IPS DF 6.9 (cell line): Measurements from ENCODE around the gene FDXR.

Source experiments
- DNase-seq: peaks from one replicate; pipeline ENCODE4 v3.0.0-alpha.2; 2013; ENCODE audit warnings: low read depth, low spot score
- H3K27ac ChIP-seq: one replicate; pipeline ENCODE4 v1.5.1; 2013; ENCODE audit warnings: low read length, control low read depth
- H3K27me3 ChIP-seq: 2 replicates; pipeline ENCODE4 v1.6.1; 2013; ENCODE audit warnings: mild to moderate bottlenecking, low read length; ENCODE audit not compliant: control insufficient read depth, insufficient read depth
- H3K36me3 ChIP-seq: 2 replicates; pipeline ENCODE4 v1.6.1; 2013; ENCODE audit warnings: low read length; ENCODE audit not compliant: control insufficient read depth, insufficient read depth
- H3K4me1 ChIP-seq: 2 replicates; pipeline ENCODE4 v1.6.1; 2013; ENCODE audit warnings: low read length; ENCODE audit not compliant: control insufficient read depth, insufficient read depth
- H3K4me3 ChIP-seq: 2 replicates; pipeline ENCODE4 v1.5.1; 2013; ENCODE audit warnings: mild to moderate bottlenecking, low read length
- H3K9me3 ChIP-seq: 2 replicates; pipeline ENCODE4 v1.6.1; 2013; ENCODE audit warnings: low read length, inconsistent platforms; ENCODE audit not compliant: control insufficient read depth, insufficient read depth
- WGBS: extraction: QIAGEN DNeasy Blood & Tissue Kit; methylation state at CpG from one replicate; pipeline ENCODE4 v1.1.7; 2013; ENCODE audit warnings: mixed read lengths, missing lambda C conversion rate; ENCODE audit not compliant: insufficient read length, insufficient coverage; 5-methylcytosine and 5-hydroxymethylcytosine counted together

FDXR gene

DNA sequence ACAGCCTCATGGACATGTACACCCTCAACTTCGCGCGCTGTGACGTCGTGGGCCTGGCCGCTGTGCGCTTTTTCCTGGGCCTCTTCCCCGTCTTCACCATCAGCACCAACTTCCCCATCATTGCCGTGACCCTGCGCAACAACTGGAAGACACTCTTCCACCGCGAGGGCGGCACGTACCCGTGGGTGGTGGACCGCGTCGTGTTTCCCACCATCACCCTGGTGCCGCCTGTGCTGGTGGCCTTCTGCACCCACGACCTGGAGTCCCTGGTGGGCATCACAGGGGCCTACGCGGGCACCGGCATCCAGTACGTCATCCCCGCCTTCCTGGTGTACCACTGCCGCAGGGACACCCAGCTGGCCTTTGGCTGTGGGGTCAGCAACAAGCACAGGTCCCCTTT is 36.6 kb downstream of the FDXR start:
- H3K4me1 ChIP-seq: no peaks in the 10 kb centered on the region; the same call in 1 of the 2 replicates
- DNase-seq: no peak
- no peaks in the 10 kb centered on the region for H3K27me3 ChIP-seq
- H3K36me3 ChIP-seq: no peaks in the 10 kb centered on the region; the same call in 1 of the 2 replicates
- H3K9me3 ChIP-seq: no peaks in the 10 kb centered on the region
- whole genome bisulfite sequencing: no CpG with 5 or more reads among the region's 26 CpGs
- no peak overlapping the region for H3K4me3 ChIP-seq
- no peak overlapping the region for H3K27ac ChIP-seq

DNA sequence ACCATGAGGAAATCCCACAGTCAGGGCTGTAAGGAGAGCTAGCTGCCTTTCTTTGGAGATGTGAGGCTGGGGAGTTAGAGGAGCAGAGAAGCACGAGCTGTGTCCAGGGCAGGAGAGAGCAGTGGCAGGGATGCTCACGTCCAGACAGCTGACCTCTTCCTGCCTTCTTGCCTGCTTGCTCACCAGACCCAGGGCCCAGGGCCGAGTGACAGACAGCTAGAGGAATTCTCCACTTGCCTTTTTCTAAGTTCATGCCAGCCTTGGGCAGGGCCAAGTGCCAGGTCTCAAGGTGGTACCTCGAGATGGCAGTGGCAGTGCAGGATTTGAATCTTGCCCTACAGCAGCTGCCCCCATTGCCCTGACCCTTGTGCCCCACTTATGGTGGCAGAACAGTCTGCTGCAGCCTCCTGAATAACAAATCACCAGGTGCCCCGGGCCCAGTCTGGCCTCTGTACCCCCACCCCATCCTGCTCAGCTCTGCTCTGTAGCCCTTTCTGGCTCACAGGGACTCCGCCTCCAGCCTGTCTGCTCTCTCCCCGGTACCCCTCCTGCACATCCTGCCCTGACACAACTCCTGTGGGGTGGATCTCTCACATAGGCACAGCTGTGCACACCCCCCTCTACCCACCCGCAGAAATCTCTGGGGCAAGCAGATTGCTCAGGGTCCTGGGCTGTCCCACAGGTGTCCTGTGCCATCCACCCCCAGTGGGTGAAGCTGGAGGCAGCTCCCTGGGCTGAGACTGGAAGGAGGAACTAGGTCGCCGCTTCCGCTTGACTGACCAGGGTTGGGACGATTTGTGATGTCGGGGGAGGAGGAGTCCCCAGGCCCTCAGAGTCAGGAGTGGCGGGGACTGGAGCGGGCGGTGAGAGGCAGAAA is 39.1 kb downstream of the FDXR start:
- H3K27ac ChIP-seq: no peak overlapping the region
- no peak for DNase-seq
- H3K4me3 ChIP-seq: no peak overlapping the region
- H3K9me3 ChIP-seq: no peaks in the 10 kb centered on the region
- H3K27me3 ChIP-seq: no peaks in the 10 kb centered on the region
- peaks cover 2% of the 10 kb centered on the region; the same call in 1 of the 2 replicates for H3K36me3 ChIP-seq
- H3K4me1 ChIP-seq: no peaks in the 10 kb centered on the region
- no CpG with 5 or more reads among the region's 16 CpGs for WGBS

DNA sequence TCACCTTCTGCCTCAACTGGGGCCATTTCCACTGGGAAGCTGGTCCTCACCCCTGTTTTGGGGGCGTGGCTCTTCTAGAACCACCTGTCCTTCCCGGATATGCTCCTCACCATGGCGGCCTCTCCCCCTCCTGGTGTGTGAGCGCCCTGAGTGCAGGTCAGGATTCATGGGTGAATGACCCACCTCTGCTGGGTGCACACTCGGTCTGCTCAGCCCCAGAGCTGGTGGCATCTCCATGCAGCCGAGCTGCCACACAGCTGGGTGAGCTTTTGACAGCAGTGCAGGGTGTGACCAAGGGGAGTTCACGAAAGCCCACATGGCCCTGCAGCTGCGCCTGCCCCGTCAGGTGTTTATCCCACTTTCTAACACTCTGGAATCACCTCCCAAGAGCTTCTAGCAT is 40.4 kb downstream of the FDXR start:
- DNase-seq: no peak
- Histone ChIP-seq H3K27me3 (no peaks in the 10 kb centered on the region), H3K27ac (no peak overlapping the region), H3K9me3 (no peaks in the 10 kb centered on the region), H3K4me1 (no peaks in the 10 kb centered on the region), H3K4me3 (no peak overlapping the region), H3K36me3 (peaks cover 2% of the 10 kb centered on the region; the same call in 1 of the 2 replicates)
- WGBS: no CpG with 5 or more reads among the region's 9 CpGs

- Histone ChIP-seq H3K4me3 (no peak overlapping the region), H3K4me1 (no peaks in the 10 kb centered on the region), H3K27ac (no peak overlapping the region), H3K27me3 (no peaks in the 10 kb centered on the region), H3K9me3 (no peaks in the 10 kb centered on the region), H3K36me3 (peaks cover 2% of the 10 kb centered on the region; the same call in 1 of the 2 replicates)
- DNase-seq: no peak
- WGBS: no CpG with 5 or more reads among the region's 22 CpGs
Measured at GRCh38 chr17:74831444-74832146, 41.2 kb downstream of the FDXR start.

GRCh38 chr17:74830861-74831260 is 41.9 kb downstream of the FDXR start:
- H3K9me3 ChIP-seq: no peaks in the 10 kb centered on the region
- H3K4me1 ChIP-seq: no peaks in the 10 kb centered on the region
- H3K27me3 ChIP-seq: no peaks in the 10 kb centered on the region
- no peak overlapping the region for H3K27ac ChIP-seq
- no CpG with 5 or more reads among the region's 19 CpGs for WGBS
- peaks cover 2% of the 10 kb centered on the region; the same call in 1 of the 2 replicates for H3K36me3 ChIP-seq
- no peak for DNase-seq
- H3K4me3 ChIP-seq: no peak overlapping the region

GRCh38 chr17:74827800-74828199 is 45.0 kb downstream of the FDXR start:
- DNase-seq: no peak
- no peaks in the 10 kb centered on the region for H3K9me3 ChIP-seq

GRCh38 chr17:74825952-74826719 is 46.7 kb downstream of the FDXR start:
- Histone ChIP-seq H3K4me1 (no peaks in the 10 kb centered on the region), H3K27me3 (no peaks in the 10 kb centered on the region), H3K27ac (no peak overlapping the region), H3K9me3 (no peaks in the 10 kb centered on the region), H3K4me3 (no peak overlapping the region), H3K36me3 (0 out of 2 replicates have a peak, but pooled peaks cover 6% of the 10 kb centered on the region)
- WGBS: no CpG with 5 or more reads among the region's 9 CpGs
- DNase-seq: no peak

More at GRCh38 chr17:74827800-74828199, 45.0 kb downstream of the FDXR start:
- H3K4me3 ChIP-seq: no peak overlapping the region
- no peak overlapping the region for H3K27ac ChIP-seq
- no peaks in the 10 kb centered on the region for H3K4me1 ChIP-seq
- no peaks in the 10 kb centered on the region for H3K27me3 ChIP-seq
- 0 out of 2 replicates have a peak, but pooled peaks cover 6% of the 10 kb centered on the region for H3K36me3 ChIP-seq
- WGBS: no CpG with 5 or more reads among the region's 11 CpGs

- no peak overlapping the region for H3K4me3 ChIP-seq
- no peaks in the 10 kb centered on the region for H3K4me1 ChIP-seq
- DNase-seq: no peak
- H3K9me3 ChIP-seq: no peaks in the 10 kb centered on the region
- H3K27ac ChIP-seq: no peak overlapping the region
- 0 out of 2 replicates have a peak, but pooled peaks cover 6% of the 10 kb centered on the region for H3K36me3 ChIP-seq
- no peaks in the 10 kb centered on the region for H3K27me3 ChIP-seq
- WGBS: no CpG with 5 or more reads among the region's 11 CpGs
Measured at GRCh38 chr17:74824961-74825627, 47.7 kb downstream of the FDXR start.

DNA sequence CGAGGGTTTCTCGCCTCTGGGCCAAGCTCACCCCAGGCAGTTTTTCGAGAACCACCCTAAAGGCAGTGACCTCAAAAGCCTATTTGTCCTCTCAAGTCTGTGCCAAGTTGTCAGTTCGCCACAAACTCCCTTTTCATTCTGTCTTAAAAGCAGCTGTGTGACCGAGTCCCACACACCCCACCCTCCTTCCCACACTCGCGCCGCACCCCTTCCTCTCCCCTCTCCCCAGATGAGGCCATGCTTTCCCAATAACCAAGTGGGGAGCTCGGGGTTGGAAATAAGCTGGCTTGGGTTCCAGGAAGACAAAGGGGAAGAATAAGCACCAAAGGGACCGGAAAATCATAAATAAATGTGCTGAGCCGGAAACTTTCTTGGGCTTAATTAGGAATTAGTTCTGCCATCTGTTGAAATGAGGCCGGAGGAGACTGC is 49.8 kb downstream of the FDXR start:
- Histone ChIP-seq H3K36me3 (0 out of 2 replicates have a peak, but pooled peaks cover 4% of the 10 kb centered on the region), H3K27ac (no peak overlapping the region), H3K4me3 (no peak overlapping the region), H3K4me1 (no peaks in the 10 kb centered on the region), H3K9me3 (no peaks in the 10 kb centered on the region), H3K27me3 (no peaks in the 10 kb centered on the region)
- no CpG with 5 or more reads among the region's 12 CpGs for WGBS
- DNase-seq: no peak
